GM19238 (cell line): ENCODE measurements around the gene MISP3.
"Not testable (repeated sequence)": the region's sequence is repeated elsewhere in the genome, so short reads cannot be mapped to it uniquely, and the experiment has no call there.

Experiments
- DNase-seq: peaks from one replicate; pipeline ENCODE4 v3.0.0; 2011; ENCODE audit warnings: low spot score; ENCODE audit not compliant: insufficient read length

Gene MISP3

GRCh38 chr19:14072535-14073260 is at the start of gene MISP3:
Gene MISP3 (plus strand): TSS chr19:14072786. CDS start chr19:14073310, 524 bp downstream.
- no peak for DNase-seq

DNA sequence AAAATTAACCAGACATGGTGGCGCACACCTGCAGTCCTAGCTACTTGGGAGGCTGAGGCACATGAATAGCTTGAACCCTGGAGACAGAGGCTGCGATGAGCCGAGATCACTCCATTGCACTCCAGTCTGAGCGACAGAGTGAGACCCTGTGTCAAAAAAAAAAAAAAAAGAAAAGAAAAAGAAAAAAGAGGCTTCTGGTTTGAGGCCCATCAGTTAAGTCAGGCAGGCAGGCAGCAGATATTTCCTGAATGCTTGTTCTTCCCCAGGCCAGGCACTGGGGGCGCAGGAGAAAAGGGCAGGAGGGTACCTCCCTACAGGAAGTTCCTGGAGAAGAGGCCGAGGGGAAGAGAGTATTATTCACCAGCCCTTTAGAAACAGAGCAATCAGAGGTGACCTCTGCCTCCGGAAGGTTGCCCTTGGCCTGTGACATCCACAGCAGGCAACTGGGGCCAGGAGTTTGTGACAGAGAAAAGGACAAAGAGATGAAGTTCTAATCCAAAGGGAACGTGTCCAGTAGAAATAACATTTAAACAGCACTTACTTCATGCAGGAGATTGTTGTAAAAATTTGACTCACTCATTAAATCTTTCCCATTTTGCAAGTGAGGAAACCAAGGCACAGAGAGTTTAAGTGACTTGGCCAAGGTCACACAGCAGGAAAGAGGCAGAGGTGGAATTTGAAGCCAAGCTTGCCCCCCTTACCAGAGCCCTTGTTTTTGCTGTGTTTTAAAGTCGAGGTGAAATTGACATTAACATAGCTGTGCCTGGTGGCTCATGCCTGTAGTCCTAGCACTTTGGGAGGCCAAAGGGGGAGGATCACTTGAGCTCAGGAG is 49.0 kb upstream of the MISP3 start:
- no peak for DNase-seq

GRCh38 chr19:14026652-14027192 is 45.9 kb upstream of the MISP3 start:
- DNase-seq: not testable (repeated sequence)

DNA sequence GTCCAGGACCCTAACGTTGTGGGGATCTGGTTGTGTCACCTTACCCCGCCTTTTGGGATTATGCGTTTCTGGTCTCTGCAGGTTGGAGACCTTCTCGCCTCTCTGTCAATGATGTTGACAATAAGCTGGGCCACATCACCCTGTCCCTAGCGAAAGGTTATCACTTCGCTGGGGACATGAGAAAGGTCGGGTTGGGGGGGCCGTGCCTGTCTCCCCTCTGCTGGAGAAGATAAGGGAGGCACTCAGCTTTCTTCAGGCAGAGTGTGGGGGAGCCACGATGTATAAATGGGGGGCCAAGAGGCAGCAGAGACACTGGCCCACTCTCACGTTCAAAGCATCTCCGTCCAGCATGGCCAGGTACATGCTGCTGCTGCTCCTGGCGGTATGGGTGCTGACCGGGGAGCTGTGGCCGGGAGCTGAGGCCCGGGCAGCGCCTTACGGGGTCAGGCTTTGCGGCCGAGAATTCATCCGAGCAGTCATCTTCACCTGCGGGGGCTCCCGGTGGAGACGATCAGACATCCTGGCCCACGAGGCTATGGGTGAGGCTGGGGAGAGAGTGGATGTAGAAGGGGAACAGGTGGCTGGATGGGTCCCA is 44.6 kb upstream of the MISP3 start, which contains the start of gene RLN3:
Gene RLN3 (plus strand): TSS at position 293 of the 595 bp plus-strand sequence. CDS start 57 bp downstream, at position 350.
- DNase-seq: no peak

GRCh38 chr19:14028901-14029300 is 43.7 kb upstream of the MISP3 start:
- no peak for DNase-seq

DNA sequence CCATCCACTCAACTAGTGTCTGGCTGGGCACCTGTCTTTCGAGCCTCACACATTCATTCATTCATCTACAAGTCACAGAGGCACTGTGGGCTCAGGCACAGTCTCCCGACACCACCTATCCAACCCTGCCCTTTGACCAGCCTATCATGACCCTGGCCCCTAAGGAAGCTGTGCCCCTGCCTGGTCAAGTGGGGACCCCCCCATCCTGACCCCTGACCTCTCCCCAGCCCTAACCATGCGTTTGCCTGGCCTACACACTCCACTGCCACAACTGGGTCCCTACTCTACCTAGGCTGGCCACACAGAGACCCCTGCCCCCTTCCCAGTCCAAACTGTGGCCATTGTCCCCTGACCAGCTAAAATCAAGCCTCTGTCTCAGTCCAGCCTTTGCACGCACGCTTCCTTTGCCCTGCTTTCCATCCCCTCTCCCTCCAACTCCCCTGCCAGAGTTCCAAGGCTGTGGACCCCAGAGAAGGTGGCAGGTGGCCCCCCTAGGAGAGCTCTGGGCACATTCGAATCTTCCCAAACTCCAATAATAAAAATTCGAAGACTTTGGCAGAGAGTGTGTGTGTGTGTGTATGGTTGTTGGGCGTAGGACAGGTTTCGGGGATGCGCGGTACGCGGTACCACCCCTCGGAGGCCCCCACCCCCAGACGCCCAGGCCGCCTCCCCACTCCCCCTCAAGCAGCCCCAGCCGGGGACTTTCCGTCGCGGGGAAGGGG is 41.4 kb upstream of the MISP3 start:
- no peak for DNase-seq

DNA sequence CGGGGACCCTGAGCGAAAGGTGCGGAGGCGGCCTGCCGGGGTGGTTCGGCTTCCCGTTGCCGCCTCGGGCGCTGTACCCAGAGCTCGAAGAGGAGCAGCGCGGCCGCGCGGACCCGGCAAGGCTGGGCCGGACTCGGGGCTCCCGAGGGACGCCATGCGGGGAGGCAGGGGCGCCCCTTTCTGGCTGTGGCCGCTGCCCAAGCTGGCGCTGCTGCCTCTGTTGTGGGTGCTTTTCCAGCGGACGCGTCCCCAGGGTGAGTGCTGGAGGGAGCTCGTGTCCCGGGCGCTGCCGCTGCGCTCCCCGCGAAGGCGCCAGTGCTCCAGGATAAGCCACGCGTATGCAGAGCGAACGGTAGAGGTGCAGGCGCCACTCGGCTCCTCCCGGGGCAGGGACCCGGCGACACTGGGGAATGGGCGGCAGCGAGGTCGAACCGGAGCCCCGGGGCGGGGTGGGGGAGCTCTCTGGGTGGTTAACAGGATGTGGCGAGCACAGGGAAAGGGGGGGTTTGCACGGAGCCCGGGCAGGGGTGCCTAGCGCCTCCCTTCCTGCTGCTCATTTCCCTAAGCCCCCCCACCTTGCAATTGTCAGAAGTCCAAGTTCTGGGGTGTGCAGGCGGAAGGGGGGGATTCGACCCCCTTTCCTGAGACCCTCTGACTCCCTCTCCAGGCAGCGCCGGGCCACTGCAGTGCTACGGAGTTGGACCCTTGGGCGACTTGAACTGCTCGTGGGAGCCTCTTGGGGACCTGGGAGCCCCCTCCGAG is 40.7 kb upstream of the MISP3 start, which contains the start of gene IL27RA:
Gene IL27RA (plus strand): TSS at position 44 of the 762 bp plus-strand sequence. CDS start 111 bp downstream, at position 155.
- peak; percentile 81 for DNase-seq

DNA sequence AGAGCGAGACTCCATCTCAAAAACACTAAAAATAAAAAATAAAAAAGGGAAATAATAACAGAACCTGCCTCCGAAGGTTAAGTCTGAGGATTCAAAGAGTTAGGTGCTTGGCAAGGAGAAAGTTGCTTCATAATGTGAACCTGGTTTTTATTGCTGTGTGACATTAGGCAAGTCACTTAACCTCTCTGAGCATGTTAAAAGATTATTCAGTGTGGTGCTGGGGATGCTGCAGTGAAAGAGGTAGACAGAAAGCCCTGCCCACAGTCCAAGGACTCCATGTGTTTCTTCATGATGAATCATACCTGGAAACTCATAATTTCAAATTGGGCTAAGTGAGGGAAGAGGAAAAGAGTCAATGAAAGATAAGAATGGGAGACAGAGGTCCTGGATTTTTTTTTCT is 38.6 kb upstream of the MISP3 start:
- no peak for DNase-seq

GRCh38 chr19:14035159-14035558 is 37.4 kb upstream of the MISP3 start:
- DNase-seq: not testable (repeated sequence)

- no peak for DNase-seq
These were observed 36.9 kb upstream of the MISP3 start for GRCh38 chr19:14035706-14036105.

DNA sequence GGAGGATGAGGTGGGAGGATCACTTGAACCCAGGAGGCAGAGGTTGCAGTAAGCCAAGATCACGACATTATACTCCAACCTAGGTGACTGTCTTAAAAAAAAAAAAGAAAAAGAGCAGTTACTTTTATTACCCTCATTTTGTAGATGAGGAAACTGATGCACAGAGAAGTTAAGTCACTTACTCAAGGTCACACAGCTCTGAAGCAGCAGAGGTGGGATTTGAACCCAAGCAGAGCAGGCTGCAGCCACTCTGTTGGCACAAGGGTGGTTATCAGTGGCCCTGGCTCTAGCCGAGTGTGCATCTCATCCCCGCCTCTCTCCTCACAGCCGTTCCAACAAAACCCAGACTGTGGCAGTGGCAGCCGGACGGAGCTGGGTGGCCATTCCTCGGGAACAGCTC is 33.4 kb upstream of the MISP3 start:
- no peak for DNase-seq

DNA sequence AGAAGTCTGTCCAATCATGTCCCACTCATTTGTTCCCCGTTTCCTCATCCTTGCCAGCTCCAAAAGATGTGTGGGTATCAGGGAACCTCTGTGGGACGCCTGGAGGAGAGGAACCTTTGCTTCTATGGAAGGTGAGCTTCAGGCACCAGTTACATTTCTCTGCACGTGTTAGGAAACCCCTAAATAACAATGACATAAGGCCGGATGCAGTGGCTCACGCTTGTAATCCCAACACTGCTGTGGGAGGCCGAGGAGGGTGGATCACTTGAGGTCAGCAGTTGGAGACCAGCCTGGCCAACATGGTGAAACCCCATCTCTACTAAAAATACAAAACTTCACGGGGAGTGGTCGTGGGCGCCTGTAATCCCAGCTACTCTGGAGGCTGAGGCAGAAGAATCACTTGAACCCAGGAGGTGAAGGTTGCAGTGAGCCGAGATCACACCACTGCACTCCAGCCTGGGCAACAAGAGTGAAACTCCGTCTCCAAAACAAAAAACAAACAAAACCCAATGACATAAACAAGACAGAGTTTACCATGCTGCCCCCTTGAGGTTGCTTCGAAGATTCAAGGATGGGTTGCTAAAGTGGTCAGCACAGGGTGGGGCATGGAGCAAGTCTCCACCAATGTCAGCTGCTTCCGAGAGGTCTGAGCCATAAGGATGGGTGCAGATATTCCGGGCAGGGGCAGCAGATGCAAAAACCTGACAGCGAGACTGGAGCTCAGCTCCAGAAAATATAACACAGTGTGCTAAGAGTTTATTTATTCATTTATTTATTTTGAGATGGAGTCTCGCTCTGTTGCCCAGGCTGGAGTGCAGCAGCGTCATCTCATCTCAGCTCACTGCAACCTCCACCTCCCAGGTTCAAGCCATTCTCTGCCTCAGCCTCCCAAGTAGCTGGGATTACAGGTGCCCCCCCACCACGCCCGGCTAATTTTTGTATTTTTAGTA is 29.7 kb upstream of the MISP3 start:
- DNase-seq: peak; percentile 45

DNA sequence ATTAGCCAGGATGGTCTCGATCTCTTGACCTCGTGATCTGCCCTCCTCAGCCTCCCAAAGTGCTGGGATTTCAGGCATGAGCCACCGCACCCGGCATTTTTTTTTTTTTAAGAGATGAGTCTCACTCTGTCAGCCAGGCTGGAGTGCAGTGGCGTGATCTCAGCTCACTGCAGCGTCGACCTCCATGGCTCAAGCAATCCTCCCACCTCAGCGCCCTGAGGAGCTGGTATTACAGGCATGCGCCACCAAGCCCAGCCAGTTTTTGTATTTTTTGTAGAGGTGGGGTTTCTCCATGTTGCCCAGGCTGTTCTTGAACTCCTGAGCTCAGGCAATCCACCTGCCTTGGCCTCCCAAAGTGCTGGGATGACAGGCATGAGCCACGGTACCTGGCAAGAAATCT is 24.7 kb upstream of the MISP3 start:
- DNase-seq: not testable (repeated sequence)

DNA sequence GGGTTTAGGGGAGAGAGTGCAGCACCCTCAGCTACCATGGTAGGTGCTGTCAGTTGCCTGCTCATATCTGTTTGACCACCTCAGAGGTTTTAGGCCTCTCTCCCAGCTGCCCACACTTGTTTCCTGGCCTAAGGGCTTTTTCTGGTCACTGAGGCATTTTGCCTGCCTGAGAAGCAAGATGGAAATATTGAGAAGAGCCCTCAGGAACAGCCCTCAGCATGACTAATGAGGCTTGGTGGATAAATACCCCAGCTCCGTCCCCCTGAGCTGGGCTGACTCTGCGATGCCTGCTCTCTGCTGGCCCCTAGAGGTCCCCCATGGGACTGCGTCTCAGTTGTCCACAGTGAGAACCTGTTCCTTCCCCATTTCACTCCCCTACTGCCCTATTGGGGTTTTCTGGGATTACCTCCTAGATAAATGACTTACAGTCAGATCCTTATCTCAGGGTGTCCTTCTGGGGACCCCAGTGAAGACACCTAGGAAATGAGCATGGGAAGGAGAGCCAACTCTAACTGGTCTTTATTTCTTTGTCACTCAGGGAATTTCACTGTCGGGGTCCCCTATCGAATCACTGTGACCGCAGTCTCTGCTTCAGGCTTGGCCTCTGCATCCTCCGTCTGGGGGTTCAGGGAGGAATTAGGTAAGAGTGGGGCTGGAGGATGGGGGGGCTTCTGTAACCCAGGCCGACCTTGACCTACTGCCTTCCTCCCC is 24.0 kb upstream of the MISP3 start:
- peak; percentile 67 for DNase-seq

GRCh38 chr19:14050512-14050911 is 22.1 kb upstream of the MISP3 start:
- no peak for DNase-seq

DNA sequence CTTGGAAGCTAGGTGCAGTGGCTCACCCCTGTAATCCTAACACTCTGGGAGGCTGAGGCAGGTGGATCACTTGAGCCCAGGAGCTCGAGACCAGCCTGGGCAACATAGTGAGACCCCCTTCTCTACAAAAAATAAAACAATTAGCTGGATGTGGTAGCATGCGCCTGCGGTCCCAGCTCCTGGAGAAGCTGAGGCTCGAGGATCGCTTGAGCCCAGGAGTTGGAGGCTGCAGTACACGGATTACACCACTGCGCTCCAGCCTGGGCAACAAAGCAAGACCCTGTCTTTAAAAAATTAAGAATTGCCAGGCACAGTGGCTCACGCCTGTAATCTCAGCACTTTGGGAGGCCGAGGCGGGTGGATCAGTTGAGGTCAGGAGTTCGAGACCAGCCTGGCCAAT is 21.6 kb upstream of the MISP3 start:
- DNase-seq: not testable (repeated sequence)

GRCh38 chr19:14051980-14052379 is 20.6 kb upstream of the MISP3 start:
- DNase-seq: no peak

DNA sequence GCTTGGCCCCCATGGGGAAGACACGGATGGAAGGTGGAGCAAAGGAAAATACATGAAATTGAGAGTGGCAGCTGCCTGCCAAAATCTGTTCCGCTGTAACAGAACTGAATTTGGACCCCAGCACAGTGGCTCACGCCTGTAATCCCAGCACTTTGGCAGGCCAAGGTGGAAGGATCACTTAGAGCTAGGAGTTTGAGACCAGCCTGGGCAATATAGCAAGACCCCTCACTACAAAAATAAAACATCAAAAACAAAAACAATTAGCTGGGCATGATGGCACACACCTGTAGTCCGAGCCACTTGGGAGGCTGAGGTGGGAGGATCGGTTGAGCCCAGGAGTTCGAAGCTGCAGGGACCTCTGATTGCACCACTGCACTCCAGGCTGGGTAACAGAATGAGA is 20.1 kb upstream of the MISP3 start:
- no peak for DNase-seq
